Umbilical cord (tissue), 2 donors: ENCODE data around the gene FAM193A. TPM values are rescaled to one million over a fixed set of nuclear protein-coding genes. Genes with fewer than 3 reads are reported as not detected.
A peak's percentile ranks its signal among the peaks of the same experiment; 100 is the strongest.

Experiments
- DNase-seq: peaks from one replicate; pipeline ENCODE4 v3.0.0-alpha.2; 2015; ENCODE audit warnings: low spot score
- total RNA-seq: library from RNA; depleted of rRNA; stranded (reverse); fragments of >200 nt; gene quantifications from one replicate; pipeline ENCODE4 v1.2.3, GENCODE V29; 2014; ENCODE audit warnings: low replicate concordance; ENCODE audit not compliant: insufficient read depth

The FAM193A gene, protein sequence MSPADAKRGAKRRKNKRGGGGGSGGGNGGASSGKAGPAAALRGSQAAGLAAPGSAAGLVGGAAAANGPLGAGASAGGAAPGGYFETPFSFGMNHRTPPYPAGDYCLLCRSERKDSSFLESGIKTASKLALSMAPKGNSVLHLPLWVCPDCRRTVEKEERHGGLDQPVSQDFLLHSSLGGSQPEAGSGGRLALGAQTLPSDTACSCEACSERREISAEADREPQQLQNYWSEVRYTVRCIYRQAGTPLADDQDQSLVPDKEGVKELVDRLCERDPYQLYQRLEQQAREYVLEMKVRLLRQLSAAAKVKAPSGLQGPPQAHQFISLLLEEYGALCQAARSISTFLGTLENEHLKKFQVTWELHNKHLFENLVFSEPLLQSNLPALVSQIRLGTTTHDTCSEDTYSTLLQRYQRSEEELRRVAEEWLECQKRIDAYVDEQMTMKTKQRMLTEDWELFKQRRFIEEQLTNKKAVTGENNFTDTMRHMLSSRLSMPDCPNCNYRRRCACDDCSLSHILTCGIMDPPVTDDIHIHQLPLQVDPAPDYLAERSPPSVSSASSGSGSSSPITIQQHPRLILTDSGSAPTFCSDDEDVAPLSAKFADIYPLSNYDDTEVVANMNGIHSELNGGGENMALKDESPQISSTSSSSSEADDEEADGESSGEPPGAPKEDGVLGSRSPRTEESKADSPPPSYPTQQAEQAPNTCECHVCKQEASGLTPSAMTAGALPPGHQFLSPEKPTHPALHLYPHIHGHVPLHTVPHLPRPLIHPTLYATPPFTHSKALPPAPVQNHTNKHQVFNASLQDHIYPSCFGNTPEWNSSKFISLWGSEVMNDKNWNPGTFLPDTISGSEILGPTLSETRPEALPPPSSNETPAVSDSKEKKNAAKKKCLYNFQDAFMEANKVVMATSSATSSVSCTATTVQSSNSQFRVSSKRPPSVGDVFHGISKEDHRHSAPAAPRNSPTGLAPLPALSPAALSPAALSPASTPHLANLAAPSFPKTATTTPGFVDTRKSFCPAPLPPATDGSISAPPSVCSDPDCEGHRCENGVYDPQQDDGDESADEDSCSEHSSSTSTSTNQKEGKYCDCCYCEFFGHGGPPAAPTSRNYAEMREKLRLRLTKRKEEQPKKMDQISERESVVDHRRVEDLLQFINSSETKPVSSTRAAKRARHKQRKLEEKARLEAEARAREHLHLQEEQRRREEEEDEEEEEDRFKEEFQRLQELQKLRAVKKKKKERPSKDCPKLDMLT (N-terminal part only)
- 23.4 TPM for total RNA-seq

DNA sequence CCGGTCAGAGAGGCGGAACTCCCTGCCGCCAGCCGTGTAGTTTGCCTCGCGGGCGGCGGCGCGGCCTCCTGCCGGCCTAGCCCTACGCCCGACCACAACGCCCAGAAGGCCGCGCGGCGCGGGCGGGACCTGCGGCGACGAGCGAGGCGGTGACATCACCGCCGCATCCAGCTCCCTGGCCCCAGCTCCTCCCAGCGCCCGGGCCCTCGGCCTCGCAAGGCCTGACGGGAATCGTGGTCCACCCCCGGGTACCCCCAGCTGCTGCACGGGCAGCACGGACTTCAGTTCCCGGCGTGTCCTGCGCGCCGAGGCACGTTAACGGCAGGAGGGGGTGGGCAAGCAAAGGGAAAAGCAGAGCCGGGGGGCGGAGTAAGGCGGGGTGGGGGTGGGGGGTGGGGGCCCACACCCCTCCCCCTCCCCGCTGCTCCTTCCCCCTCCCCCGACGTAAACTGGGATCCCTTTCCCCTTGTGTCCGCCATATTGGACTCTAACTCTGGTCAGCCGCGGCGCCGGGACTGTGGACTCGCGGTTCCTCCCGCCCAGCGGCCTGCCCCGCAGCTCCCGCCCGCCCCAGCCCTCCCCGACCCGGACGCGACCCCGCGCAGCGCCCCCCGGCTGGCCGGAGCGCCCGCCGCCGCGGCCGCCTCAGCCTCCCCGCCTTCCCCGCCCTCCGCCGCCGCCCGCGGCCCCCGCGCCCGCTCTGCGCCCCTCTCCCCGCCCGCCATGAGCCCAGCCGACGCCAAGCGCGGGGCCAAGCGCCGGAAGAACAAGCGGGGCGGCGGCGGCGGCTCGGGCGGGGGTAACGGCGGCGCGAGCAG, at the start of gene FAM193A:
Gene FAM193A (plus strand): TSS at position 455 of the 818 bp plus-strand sequence. CDS start 269 bp downstream, at position 724.
- peak; percentile 100 for DNase-seq

DNA sequence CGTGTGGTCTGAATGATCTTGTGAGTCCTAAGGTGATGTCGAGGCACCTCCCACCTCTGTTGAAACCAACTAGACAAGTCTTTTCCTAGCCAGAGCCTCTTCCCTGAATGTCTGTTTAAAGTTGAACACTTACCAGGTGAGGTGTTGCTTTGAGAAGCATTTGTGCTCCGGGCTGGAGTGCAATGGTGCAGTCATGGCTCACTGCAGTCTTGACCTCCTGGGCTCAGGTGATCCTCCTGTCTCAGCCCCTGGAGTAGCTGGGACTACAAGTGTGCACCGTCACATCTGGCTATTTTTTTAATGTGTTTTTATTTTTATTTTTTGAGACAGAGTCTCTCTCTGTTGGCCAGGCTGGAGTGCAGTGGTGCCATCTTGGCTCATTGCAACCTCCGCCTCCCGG, 49.5 kb upstream of the FAM193A start:
- no peak for DNase-seq

DNA sequence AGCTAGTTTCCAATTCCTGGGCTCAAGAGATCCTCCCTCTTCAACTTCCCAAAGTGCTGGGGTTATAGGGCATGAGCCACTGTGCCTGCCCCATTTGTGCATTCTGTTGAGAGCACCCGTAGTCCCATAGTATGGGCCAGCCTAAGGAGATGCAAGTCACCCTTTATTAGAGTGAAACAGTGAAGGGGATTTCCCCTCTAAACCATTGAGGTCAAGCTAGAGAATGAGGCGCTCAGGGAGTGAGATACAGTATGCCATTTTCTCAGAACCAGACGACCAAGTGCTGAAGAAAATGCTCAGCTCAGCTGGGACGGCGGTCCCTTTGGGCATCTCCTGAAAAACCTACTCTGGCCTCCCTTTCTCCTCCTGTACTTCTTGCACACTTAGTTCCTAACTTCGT, 48.8 kb upstream of the FAM193A start:
- no peak for DNase-seq

DNA sequence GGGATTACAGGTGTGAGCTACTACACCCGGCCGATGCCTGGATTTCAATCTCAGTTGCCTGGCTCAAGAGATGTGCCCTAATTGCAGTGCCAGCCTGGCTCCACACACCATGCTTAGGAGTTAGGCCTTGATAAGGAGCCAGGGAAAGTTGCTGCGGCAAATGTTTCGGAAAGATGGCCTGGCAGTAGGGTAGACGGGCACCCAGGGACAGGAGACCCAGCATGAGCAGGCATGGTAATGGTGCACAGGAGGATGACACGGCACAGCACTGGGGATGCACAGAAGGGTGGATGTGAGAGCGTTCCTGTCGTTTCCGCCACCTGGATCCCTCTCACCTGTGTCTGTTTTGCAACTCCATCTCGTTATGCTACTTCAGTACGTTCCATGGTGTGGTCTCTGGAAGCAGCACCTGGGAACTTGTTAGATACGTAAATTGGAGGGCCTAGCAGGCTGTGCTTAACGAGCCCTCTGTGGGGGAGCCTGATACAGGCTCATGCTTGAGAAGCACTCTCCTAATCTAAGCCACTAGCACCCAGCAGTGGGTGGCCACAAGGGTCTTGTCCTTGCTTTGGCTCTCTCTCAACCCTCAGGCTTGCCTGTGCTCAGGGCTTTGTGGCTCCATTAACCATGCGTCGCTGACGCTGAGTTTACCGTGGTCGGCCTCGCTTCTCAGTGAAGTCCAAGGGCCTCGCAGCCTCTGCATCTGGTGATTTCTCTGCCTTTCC, 47.2 kb upstream of the FAM193A start:
- no peak for DNase-seq

DNA sequence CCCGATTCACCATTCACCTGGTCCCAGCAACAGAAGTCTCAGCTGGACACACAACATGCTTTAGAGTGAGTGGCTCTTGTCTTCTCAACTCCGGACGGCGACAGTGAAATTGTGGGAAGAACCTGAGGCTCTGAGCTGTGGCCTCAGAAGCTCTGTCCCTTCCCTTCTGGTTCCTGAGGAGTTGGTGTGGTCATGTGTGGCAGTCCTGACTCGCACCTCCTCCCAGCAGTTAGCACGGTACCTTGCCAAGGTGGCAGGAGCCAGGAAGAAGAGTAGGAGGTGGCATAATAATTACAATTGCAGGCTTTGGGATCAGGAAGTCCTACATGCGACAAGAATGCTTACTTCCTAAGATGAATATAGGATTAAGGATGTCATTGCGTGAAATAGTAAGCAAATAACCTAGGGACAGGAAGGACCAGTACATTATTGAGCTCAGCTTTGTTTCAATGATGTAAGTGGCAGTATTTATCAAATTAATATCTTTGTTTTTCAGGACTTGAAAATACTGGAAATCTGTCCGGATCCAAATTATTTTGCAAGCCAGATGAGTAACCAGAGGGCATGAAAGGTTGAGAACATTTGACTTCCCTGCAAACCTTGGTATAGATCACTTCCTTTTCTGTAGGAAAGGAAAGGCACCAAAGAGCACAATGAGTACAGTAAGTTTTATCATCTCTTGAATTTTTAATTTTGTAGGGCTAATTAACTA, 46.5 kb upstream of the FAM193A start:
- DNase-seq, result no peak

DNA sequence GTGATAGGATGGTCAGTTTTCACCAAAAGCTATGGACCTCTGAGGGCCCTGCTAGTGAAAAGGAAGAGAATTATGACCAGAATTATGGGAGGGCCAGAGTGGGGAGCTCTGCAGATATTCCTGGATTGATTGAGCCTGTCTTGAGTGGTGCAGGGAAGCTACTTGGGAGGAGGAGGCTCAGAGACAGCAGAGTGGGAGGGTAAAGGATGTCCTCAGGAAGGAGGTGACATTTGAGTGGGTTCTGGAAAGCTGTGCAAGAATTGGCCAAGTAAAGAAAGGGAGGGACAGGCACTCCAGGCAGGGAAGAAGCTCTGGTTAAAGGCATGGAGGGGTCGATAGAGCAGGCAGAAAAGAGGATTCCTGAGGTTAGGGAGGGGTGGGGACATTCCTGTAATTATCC, 43.5 kb upstream of the FAM193A start:
- no peak for DNase-seq

DNA sequence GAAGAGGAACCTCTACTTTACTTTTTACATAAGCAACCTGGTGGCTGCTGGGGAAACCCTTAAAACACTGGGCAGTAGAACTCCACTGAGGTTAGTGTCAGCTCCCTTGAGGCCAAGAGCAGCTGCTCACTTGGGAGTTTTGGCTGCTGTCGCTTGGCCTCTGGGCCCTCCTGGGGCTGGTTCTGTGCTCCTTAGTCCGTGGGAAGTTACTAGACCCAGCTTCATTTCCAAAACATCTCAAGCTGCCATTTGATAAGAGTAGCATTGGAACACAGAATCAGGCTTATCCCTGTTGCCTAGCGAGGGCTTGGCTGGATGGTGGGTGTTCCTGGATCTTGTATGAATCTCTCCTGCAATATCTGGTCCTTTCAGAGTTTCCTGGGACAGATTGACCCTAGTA, 41.5 kb upstream of the FAM193A start:
- no peak for DNase-seq

DNA sequence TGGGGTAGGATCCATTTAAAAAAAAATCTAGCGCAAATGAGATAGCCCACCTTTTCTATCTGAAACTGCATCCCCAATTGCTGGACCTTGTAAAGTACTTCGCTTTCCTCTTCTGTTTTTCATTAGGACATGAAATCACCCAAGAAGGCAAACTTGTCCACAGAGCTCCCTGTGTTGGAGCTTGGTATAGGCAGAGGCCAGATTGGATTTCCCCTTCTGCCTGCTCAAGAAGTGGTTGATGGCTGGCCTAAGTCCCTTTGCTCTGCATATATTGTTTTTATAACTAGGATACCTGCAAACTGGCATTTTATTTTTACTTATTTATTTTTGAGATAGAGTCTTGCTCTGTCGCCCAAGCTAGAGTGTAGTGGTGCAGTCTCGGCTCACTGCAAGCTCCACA, 39.1 kb upstream of the FAM193A start:
- no peak for DNase-seq

DNA sequence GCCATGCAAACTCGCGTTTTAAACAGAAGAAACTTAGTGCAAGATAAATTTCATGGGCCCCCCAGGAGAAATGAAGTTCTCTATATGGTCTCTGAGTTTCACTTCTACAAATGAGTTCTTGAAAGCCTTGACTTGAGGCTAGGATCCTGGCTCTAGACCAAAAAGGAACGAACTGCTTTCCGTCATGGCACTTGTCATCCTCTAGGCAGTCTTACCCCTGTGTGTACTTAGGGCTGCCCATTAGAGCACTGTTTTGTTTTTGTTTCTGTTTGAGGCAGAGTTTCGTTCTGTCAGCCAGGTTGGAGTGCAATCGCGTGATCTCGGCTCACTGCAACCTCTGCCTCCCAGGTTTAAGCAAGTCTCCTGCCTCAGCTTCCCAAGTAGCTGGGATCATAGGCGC, 38.5 kb upstream of the FAM193A start:
- peak; percentile 39 for DNase-seq

DNA sequence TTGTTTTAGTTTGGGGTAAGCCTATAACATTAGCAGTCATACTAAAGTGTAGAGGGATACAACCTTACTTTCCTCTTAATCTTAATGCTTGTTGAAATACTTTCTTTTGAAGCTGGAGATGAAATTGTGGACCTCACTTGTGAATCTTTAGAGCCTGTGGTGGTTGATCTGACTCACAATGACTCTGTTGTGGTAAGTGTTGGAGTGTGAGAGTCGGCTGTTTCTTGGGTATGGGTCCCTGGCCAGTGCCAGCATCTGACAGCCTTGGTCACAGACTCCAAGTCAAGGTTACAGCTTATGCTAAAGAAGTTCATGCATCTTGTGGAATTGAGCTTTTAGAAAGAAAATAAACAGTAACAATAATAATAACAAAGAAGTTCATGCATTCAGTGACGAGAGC, 35.9 kb upstream of the FAM193A start:
- DNase-seq, result no peak

DNA sequence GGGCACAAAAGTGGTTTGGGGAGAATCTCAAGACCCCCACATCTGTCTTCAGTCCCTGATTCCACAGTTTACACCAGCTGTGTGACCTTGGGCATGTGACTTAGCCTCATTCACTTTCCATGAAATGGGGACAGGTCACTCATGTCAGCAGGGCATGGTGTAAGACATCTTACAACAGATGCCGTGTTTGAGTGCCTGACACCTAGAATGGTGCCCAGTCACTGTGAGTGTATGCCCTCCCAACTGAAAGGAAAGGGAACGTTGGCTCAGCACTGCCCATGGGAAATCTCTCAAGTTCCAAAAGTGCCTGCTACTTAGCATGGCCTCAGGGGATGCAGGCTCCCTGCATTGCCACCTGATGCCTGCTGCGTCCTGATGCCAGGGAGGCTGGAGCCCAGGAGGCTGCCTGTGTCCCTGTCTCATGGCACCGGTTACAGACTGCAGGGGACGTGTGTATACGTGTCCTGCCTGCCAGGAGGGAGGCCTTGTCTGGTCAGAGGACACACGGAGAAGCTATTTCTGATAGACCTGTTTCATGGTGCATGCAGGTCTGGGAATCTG, 35.3 kb upstream of the FAM193A start:
- DNase-seq, result no peak

DNA sequence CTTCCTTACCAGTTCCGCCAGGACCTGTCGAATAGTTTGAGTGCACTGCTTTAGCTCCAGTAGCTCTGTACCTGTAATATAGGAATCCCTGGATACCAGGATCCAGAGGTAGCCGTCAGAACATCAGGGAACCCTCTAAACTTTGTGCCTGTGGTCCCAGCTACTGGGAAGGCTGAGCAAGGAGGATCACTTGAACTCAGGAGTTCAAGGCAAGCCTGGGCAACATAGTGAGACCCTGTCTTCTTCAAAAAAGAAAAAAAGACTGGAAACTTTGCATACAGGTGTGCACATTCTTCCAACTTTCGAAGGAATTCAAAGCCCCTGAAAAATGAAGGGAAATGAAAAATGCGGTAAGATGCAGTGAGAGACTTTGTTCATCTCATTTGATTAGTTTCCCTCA, 32.6 kb upstream of the FAM193A start:
- DNase-seq, result no peak

DNA sequence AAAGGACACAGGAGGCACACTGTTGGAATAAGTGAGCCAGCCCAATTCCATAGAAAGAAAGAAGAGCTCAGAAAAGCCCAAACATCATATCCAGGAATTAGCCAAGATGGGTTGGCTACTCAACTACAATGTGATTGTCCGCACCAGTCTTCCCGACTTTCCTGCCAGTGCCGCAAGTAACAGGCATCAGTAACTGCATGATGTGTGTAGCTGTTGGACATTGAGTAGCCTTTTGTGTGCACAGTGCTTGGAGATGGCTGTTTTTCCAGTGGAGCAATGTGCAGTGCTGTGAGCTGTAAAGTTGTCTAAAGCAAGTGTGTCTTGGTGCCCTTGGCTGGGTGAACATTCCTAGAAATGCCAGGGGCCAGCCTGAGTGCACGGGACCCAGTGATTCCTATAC, 29.2 kb upstream of the FAM193A start:
- no peak for DNase-seq

DNA sequence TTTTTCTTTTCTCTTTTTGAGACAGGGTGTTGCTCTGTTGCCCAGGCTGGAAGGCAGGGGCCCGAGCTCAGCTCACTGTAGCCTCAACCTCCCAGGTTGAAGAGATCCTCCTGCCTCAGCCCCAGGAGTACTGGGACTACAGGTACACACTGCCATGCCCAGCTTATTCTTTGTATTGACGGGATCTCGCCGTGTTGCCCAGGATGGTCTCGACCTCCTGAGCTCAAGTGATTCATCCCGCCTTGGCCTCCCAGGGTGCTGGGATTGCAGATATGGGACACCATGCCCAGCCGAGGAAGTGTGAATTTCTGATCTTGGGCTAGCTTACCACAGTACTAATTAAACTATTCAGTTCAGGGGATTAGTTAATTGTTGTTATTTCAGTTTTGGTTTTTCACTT, 28.6 kb upstream of the FAM193A start:
- no peak for DNase-seq

DNA sequence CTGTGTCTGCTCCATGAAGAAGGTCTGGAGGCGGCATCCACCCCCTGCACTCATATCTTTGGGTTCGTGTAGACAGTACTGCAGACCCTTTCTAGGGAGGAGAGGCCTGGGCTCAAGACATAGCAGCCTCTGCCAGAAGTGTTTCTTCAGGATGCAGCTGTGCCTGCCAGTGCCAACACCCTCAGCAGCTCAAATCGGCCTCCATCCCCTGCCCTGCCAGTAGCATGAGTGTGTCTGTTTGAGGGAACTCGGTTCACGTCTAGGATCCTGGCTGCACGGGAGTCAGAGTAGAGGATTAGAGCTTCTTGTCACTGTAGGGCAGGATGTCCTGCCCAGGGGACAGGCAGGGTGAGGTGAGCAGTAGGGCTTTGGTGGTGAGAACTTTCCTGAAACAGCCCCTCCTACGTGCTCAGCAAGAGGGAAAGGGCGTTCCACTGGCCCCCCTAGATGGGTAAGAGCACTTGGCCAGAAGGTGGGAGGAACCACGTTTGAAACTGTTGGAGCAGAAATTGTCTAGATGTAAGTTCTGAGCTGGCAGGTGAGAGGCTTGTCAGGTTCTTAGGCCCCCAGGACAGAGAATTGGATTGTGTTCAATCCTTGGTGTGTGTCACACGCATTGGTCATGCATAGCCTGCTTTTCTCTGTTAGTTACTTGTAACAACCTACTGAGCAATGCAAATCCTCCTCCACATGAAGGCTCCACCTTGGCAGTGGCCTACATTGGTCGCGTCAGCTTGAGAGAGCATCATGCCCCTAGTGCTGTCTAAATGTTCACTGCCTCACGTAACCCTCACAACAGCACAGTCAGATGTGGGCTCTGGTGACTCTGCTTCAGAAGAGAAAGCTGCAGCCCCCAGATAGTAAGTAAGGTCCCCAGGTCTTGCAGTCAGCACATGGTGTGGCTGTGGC, 25.8 kb upstream of the FAM193A start:
- no peak for DNase-seq

DNA sequence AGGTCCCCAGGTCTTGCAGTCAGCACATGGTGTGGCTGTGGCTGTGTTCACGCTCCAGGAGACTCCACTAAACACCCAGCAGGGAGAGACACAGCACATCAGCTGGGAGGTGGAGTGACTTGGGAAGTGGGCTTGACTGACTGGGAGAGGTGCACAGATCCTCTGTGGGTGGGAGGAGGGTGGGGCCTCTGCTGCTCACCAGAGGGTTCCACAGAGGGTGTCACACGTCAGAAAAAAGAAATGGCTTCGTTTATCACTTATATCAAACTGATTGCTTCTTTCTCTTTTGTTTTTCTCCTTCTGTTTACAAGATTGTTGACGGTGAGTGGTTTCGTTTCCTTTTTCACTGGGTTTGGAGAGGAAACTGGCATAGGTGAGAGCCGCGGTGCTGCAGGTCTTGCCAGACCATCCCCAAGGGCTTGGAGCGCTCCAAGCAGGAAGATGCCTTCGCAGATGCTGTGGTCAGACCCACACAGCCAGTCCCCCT, 24.8 kb upstream of the FAM193A start:
- no peak for DNase-seq

DNA sequence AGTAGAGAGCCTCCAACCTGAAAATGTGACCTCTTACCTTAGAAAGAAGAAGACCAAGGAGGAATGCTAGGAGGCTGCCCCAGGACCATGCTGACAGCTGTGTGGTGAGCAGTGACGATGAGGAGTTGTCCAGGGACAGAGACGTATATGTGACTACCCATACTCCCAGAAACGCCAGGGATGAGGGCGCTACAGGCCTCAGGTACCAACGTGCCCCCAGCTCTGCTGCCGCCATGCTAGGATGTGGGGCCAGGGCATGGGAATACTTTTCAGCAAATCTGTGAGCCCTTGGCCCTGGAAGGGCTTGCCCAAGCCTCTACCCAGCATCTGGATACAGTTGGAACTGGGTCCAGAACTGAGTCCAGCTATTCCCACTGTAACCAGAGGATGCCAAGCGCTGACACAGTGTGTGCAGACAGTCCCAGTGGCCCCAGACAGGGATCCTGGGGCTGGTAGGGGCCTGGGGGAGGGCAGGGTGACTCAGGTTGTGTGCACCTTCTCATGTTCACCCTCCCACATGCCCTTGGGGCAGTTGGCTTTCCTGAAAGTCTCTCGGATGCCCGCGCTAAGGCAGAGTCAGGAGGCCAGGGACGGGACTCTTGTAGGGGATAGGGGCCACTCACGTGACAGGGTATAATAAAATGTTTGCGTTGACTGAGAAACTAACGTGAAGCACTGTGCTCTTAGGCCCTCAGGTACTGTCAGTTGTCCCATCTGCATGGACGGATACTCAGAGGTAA, 23.9 kb upstream of the FAM193A start:
- DNase-seq, result no peak
